ENCODE measurements around the gene PEPD.

PEPD gene

GRCh38 chr19:33390908-33391630 is 130.5 kb downstream of the PEPD start:
- TF ChIP-seq GATA2 (IDR thresholded peaks at IDR 0.05; ENCODE audit: low read depth, low read length) = no peak
- no peak for TF ChIP-seq GATA3 (IDR thresholded peaks at IDR 0.05; ENCODE audit: low read depth, low read length)

- TF ChIP-seq GATA3 (IDR thresholded peaks at IDR 0.05; ENCODE audit: low read depth, low read length) = no peak
- TF ChIP-seq GATA2 (IDR thresholded peaks at IDR 0.05; ENCODE audit: low read depth, low read length) = no peak
Measured at GRCh38 chr19:33390101-33390907, 131.3 kb downstream of the PEPD start.

GRCh38 chr19:33389421-33390100 is 132.0 kb downstream of the PEPD start:
- TF ChIP-seq GATA3 (IDR thresholded peaks at IDR 0.05; ENCODE audit: low read depth, low read length) (no peak), GATA2 (IDR thresholded peaks at IDR 0.05; ENCODE audit: low read depth, low read length) (no peak)

- TF ChIP-seq GATA3 (IDR thresholded peaks at IDR 0.05; ENCODE audit: low read depth, low read length) (no peak), GATA2 (IDR thresholded peaks at IDR 0.05; ENCODE audit: low read depth, low read length) (no peak)
Measured at GRCh38 chr19:33388725-33389420, 132.7 kb downstream of the PEPD start.

- TF ChIP-seq GATA2 (IDR thresholded peaks at IDR 0.05; ENCODE audit: low read depth, low read length) = no peak
- no peak for TF ChIP-seq GATA3 (IDR thresholded peaks at IDR 0.05; ENCODE audit: low read depth, low read length)
Measured at GRCh38 chr19:33388231-33388724, 133.3 kb downstream of the PEPD start.

- TF ChIP-seq GATA3 (IDR thresholded peaks at IDR 0.05; ENCODE audit: low read depth, low read length) (no peak), GATA2 (IDR thresholded peaks at IDR 0.05; ENCODE audit: low read depth, low read length) (no peak)
Measured at GRCh38 chr19:33387351-33388230, 134.0 kb downstream of the PEPD start.

GRCh38 chr19:33386361-33386858 is 135.2 kb downstream of the PEPD start:
- TF ChIP-seq GATA2 (IDR thresholded peaks at IDR 0.05; ENCODE audit: low read depth, low read length) (no peak), GATA3 (IDR thresholded peaks at IDR 0.05; ENCODE audit: low read depth, low read length) (no peak)

GRCh38 chr19:33385956-33386355 is 135.6 kb downstream of the PEPD start:
- TF ChIP-seq GATA3 (IDR thresholded peaks at IDR 0.05; ENCODE audit: low read depth, low read length) (no peak), GATA2 (IDR thresholded peaks at IDR 0.05; ENCODE audit: low read depth, low read length) (no peak)

GRCh38 chr19:33384983-33385382 is 136.6 kb downstream of the PEPD start:
- TF ChIP-seq GATA2 (IDR thresholded peaks at IDR 0.05; ENCODE audit: low read depth, low read length) (no peak), GATA3 (IDR thresholded peaks at IDR 0.05; ENCODE audit: low read depth, low read length) (no peak)

- no peak for TF ChIP-seq GATA2 (IDR thresholded peaks at IDR 0.05; ENCODE audit: low read depth, low read length)
- TF ChIP-seq GATA3 (IDR thresholded peaks at IDR 0.05; ENCODE audit: low read depth, low read length) = no peak
Measured at GRCh38 chr19:33383720-33384292, 137.8 kb downstream of the PEPD start.

- TF ChIP-seq GATA3 (IDR thresholded peaks at IDR 0.05; ENCODE audit: low read depth, low read length) (no peak), GATA2 (IDR thresholded peaks at IDR 0.05; ENCODE audit: low read depth, low read length) (no peak)
Measured at GRCh38 chr19:33382982-33383381, 138.6 kb downstream of the PEPD start.

- TF ChIP-seq GATA2 (IDR thresholded peaks at IDR 0.05; ENCODE audit: low read depth, low read length) (no peak), GATA3 (IDR thresholded peaks at IDR 0.05; ENCODE audit: low read depth, low read length) (no peak)
Measured at GRCh38 chr19:33382006-33382405, 139.6 kb downstream of the PEPD start.

Measured in SH-SY5Y (cell line).